A204.1 (cell line): Measurements from ENCODE around the gene DNPH1.

Experiments
- FAIRE-seq: peaks from 2 replicates; lab custom pipeline; 2012; peaks lifted over from hg19 to GRCh38; lab: Jason Lieb, UNC

DNPH1 gene, protein sequence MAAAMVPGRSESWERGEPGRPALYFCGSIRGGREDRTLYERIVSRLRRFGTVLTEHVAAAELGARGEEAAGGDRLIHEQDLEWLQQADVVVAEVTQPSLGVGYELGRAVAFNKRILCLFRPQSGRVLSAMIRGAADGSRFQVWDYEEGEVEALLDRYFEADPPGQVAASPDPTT

DNA sequence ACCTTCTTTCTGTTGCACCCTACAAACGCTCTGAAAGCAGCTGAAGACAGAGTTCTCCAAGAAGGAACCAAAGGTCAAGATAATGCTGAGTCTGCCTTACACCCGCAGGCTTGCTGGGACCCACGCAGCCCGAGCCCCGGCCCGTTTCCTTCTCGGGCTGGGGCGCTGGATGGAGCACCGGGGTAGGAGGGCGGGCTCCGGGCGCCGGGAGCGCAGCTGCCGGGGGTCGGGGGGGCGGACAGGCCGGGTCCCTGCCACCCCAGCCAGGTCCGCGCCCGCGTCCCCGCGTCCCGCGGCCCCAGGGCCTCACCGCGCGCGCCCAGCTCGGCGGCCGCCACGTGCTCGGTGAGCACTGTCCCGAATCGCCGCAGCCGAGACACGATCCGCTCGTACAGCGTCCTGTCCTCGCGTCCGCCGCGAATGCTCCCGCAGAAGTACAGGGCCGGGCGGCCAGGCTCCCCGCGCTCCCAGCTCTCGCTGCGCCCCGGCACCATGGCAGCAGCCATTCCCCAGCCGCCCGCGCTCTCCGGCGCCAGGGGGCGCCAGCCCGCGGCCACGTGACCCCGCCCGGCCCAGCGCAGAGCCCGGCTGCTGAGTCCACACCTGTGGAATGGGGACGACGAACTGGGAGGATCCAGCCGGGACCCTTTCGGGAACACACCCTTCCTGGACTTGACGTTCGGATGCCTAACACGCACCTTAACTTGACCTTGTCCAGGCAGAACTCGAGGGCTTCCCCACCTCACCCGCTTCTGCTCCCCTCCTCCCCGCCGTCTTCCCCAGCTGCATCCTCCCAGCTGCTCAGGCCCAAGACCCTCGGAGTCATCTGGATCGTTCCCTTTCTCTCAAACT lies at the start of gene DNPH1:
Gene DNPH1 (minus strand): TSS at position 531 of the 852 bp plus-strand sequence. CDS start 25 bp downstream, at position 506.
- FAIRE-seq: no peak

DNA sequence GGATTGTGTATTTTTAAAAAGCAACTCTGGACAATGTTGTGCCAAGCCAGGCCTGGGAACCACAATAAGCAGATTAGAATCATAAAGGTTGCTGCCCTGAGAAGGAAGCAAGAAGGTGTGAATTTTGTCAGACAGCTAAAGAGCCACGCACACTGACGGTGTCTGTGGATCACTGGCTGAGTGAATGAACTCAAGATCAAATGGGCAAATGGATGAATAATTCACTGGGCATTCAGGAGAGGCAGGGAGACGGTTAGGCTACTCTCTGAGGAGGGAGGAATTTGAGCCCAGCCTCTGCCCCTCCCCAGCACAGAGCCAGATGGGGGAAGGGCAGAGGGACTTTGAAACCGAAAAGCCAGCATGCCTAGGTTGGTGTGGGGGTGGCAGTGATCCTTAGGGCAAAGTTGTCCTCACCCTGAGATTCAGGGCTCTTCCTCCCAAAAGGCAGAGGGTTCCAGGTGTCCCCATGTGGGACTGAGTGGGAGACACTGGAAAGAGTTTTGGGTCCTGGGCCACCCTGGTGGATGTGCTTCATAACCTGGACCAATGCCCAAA lies 49.3 kb upstream of the DNPH1 start:
- FAIRE-seq: no peak

- FAIRE-seq: no peak
Measured at GRCh38 chr6:43277643-43278523, 48.6 kb upstream of the DNPH1 start.

DNA sequence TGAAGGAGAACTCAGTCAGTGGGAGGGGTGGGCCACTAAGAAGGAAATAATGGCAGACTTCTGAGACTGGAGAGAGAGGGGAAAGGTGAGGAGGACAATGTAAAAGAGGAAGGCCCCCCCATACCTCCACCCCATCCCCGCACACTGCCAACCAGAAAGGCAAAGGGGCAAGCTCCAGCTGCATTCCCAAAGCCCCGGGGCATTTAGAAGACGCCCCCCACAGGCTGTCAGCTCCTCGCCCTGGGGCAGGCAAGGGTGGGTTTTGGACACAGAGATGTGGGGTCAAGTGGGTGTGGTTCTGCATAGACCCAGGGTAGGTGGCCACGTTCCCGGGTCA lies 48.0 kb upstream of the DNPH1 start:
- FAIRE-seq: no peak

DNA sequence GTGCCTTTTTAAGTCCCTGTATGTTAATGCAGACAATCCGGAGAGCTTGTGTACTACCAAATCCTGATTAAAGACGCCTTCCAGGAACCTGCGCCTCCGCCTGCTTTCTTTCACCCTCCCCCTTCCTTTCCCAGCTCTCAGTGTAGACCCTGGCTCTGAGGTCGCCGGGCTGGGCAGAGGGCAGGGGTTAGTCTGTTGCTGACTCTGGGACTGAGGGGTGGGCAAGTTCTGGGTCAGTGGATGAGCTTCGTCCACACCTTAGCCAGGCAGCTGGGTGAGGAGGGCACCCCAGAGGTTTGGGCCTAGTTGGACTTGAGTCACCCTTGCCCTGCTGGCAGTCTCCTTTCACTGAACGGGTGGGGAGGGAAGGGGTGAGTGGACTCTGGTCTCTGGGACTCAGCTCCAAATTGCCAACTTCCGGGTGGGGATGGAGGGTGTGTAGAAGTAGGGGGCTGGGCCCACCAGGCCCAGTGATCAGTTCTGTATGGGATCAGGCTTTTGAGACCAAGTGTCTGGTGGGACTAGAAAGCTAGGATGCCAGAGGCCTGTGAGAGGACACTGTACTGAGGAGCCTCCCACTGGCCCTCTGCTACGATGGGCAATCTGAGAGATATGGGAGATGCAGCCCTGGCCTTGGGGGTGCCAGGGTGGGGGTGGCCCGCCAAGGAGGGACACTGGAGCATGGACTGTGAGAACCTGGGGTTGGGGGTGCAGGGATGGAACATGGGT lies 47.5 kb upstream of the DNPH1 start:
- no peak for FAIRE-seq

- no peak for FAIRE-seq
Measured at GRCh38 chr6:43275801-43276576, 46.7 kb upstream of the DNPH1 start.

DNA sequence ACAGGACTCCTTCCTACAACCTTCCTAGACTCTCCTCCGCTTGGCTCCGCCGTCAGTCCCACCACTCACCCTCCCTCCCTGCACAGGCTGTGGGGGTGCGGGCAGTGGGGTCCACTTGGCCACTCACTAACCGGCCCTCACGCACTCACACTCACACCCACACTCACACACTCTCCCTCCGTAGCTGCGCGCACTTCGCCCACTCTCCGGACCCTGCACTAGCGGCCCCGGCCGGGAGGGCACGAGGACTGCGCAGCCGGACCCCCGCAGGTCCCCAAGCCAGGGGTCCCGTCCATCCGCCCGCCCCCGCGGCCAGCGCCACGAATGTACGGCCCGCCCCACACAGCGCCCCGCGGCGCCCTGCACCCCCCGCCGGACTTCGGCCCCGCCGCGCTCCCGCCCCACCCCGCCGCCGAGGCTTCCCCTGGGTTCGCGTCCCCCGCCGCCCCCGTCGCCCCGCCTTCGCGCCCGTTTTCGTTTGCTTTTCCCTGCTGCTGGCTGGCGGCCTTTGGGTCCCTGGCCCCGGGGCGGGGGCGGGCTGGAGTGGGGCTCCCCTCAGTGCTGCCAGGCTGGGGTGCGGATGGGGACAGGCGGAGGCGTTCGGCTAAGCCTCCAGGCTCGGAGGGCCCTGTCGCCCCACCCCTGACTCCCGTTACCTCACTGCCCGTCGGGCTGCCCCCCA lies 45.8 kb upstream of the DNPH1 start:
- FAIRE-seq: no peak

GRCh38 chr6:43274127-43274915 lies 45.0 kb upstream of the DNPH1 start:
- FAIRE-seq: no peak

- FAIRE-seq: no peak
Measured at GRCh38 chr6:43273707-43274106, 44.4 kb upstream of the DNPH1 start.

DNA sequence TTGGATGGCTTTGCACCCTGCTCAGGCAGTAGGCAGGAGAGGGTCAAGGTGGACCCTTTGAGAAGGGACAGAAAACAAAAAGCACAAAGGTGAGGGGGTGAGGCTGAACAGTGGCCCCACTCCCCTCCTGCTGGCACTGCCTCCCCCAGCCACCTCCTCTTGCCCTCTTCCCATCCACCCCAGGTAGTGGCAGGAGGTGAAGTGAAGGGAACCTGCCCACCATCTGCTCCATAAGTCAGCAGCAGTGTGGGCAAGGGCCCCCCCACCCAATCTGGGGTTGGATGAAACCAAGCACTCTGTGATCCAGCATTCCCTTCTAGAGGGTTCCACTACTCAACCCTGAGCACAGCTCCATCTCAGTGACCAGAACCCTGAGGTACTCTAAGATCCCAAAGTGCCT lies 42.7 kb upstream of the DNPH1 start:
- FAIRE-seq: no peak

- no peak for FAIRE-seq
Measured at GRCh38 chr6:43271103-43271815, 42.0 kb upstream of the DNPH1 start.

DNA sequence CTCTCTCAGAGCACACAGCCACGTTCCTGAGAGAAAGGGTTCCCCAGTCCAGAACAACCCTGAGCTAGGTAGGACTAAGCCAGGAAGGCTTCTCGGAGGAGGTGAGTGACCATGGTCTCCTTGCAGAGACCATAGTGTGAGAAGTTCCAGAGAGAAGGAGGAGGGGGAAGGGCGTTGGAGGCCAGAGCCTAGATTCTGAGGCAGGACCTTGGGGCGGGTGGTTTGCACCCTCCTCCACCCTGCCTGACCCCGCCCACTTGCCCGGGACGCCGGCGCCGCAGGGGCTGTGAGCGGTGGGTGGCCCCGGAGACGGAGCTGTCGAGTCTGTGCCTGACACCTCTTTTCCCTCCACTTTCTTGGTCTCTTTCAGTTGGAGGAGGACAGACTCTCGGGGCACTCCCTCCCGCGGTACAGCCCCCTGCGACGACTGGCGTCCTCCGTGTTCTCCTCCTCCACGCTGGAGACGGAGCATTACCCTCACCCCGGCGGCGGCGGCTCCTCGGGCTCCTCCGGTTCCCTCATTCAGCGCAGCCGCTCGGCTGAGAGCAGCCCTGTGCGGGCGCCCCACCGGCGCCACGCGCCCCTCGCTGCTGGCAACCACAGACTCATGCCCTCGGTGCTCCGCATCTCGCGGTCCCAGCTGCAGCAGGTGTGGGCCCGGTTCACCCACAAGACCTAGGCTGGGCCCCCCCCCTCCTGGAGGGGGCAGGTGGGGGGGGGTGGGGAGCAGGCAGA lies 40.2 kb upstream of the DNPH1 start:
- no peak for FAIRE-seq

DNA sequence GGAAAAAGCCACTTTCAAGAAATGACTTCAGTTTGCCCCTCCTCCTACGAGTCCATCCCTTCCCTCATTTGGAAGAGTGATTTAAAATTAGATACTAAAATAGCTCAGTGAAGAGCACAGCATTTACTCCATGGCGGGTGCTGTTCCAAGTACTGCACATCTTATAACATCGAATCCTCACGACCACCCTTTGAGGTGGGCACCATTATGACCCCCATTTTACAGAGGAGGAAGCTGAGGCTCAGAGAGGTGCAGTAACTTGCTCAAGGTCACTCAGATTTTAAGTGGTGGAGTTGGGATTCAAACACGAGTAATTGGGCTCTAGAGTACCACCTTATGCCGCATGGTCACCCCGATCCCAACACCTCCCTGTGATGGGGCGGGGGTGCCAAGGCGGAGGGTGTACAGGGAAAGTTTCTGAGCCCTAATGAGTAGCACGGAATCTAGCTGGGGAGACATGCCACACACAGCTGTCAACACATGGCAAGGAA lies 39.5 kb upstream of the DNPH1 start:
- FAIRE-seq: no peak

DNA sequence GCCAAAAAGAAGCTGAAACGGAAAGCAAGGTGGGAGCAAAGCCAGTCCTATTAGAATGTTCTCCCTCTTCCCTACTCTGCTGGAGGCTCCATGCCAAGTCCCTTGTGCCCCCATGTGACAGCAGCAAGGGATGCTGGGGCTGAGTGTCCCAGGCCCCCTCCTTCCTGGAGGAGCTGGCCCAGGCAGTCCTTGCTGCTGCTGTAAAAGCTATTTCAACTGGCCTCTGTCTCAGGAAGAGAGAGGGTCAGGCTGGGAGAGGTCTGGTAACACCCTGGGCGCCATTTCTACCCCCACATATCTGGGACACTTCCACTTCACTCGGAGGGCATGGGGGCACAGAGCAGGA lies 39.0 kb upstream of the DNPH1 start:
- FAIRE-seq: no peak

- FAIRE-seq: no peak
Measured at GRCh38 chr6:43267619-43268354, 38.5 kb upstream of the DNPH1 start.

DNA sequence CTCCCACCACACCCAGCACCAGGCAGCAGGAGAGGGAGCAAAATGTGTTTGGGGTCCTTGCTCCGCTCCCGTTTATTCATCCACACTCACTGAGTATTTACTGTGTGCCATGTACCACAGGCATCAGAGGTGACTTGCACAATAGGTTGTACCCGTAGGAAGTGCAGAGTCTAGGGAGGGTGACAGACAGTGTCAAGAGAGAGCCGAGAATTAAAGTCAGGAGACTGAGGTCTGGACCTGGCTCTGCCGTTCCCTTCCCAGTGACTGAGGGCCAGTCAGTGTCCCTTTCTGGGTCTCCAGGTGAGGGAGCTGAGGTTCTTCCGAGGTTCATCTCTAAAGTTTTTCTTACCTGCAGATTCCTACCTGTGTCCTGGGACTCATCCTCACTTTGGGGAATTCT lies 36.3 kb upstream of the DNPH1 start:
- no peak for FAIRE-seq

- no peak for FAIRE-seq
Measured at GRCh38 chr6:43264599-43265145, 35.4 kb upstream of the DNPH1 start.
